GM19463 (cell line): Measurements from ENCODE around the gene USP10.

ENCODE experiments used
- ATAC-seq: cut with Tn5 transposase; IDR thresholded peaks from one replicate; pipeline ENCODE4 v1.9.1; 2021; ENCODE audit warnings: mild to moderate bottlenecking, moderate library complexity; ENCODE audit not compliant: unreplicated experiment

Gene USP10

GRCh38 chr16:84765616-84766580 is 66.1 kb downstream of the USP10 start:
- no peak for ATAC-seq

DNA sequence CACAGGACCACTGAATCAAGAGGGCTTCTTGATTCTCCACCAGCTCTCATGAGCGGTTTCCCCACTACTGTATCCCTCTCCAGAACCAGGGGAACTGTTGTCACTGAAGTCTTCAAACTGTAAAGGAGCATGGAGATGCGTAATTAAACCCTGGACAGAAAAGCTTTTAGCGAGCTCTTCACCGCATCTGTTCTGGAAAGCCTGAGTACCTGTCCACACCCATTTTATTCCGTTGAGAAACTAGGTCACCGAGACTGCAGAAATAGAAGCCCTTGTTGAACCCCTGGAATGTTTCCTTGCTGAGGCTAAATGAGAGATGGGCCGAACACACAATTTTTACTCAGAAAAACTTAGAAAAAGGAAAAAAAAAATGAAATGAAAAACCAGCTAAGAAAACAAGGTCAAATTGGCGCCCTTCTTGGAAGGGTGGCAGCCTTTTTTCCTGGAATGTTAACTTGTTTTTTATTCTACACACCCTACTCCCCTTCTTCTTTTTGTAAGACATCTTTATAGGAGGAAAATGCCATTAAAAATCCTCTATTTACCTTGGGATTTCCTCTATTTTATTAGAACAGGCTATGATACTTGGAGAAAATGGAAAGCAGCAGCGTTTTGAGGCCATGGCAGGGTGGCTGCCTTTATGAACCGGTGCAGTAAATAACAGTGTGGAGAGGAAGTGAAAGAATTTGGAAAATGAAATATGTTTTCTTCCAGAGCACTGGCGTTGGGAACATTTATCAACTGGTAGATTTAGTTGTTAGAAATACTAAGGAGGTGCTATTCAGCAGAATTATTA is 67.4 kb downstream of the USP10 start:
- no peak for ATAC-seq

DNA sequence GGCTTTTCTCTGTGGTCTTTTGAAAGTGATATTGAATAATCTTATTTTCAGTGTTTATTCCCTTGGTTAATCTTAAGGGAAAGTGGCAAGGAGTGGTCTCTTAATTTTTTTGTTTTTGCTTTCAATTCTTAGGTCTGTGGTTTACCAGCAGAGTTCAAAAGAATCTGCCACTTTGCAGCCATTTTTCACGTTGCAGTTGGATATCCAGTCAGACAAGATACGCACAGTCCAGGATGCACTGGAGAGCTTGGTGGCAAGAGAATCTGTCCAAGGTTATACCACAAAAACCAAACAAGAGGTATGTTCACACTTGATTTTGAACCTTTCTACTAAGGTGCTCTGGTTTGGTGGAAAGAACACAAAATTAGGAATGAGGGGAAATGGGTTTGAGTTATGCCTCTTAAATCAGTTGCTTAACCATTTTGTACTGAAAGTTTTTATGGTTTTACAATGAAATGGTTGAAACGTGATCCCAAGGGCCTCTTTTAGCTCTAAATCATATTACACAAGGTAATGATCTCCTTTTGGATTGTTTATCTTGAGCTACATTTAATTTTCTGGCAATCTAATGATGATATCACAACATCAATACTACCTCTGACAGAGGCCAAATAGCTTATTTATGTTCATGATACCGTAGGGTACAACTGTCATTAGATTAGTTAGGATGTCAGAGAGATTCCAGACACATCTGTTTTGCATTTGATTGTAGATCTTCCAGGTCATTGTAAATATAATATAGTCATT is 68.4 kb downstream of the USP10 start:
- ATAC-seq, result no peak

DNA sequence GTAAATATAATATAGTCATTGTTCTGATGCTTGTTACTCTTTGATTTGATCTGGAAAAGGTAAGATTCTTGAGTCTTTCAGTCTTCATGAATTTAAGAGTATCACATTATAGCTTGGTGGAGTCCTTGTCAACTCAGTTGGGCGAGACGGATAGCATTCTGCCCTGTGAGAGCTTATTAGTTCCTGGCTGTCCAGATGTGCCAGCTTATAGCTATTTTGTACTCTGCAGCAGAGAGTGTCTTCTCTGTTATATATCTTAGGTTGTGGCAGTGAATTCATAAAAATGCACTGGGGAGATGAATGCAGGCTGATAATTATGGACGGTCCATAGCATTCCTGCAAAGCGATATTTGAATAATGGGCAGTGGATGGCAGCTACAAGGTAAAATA is 69.0 kb downstream of the USP10 start:
- ATAC-seq, result no peak

DNA sequence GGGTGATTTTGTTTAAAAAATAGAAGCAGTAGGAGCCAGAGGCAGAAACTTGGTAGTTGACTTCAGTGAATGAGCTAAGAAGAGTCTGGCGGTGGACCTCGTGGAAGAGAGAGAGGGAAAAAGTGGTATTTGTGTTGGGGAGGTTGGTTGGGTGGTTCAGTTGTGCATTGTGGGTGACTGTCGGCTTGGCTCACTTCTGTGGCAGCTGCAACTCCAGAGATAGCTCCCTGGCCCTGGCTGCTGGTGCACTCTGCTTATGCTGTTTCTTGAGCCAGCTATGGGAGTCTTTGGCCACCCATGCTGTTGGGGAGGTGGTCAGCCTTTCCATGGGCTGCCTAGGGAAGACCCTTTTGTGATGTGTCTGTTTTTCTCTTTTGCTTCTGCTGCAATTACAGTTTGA is 69.6 kb downstream of the USP10 start:
- no peak for ATAC-seq

DNA sequence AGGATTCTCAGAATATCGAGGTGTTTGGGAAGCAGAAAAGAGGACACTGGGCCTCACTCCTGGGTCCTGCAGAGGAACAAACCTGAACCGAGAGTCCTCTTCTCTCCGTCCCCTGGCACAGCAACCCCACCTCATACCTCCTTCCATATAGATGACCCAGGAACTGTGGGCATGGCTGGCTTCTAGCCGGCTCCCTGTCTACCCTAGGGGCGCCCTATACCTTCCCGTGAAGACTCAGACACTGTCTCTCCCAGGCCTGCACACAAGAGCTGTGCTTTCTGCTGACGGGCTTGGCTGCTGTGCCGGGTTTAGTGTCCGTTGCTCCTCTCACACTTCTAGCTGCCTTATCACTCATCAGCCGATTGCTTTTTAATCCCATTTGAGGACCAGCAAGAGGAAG is 73.5 kb downstream of the USP10 start:
- no peak for ATAC-seq

GRCh38 chr16:84774810-84775209 is 75.0 kb downstream of the USP10 start:
- no peak for ATAC-seq

- ATAC-seq, result no peak
Measured at GRCh38 chr16:84775262-84775810, 75.5 kb downstream of the USP10 start.

GRCh38 chr16:84777435-84777834 is 77.6 kb downstream of the USP10 start:
- ATAC-seq, result no peak

GRCh38 chr16:84778720-84779119 is 78.9 kb downstream of the USP10 start:
- no peak for ATAC-seq

GRCh38 chr16:84780063-84780462 is 80.3 kb downstream of the USP10 start:
- ATAC-seq, result no peak

- ATAC-seq, result no peak
Measured at GRCh38 chr16:84780544-84781376, 81.0 kb downstream of the USP10 start.

DNA sequence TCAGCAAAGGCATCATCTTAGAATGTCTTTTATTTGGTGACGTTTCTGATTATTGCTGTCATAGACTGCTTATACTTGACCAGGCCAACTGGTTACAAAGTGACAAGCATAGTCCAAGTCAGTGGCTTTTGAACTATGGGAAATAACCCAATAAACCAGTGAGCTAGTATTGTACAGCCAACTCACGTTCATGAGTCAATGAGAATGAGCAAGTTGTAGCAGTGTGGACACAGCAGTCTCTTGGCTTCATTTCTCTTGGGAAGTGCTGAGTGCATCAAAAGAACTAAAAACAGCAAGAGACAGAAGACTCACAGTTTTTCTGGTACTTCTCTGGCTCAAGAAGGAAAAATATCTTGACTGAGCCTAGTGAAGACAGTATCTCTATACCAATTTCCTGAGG is 83.0 kb downstream of the USP10 start:
- no peak for ATAC-seq

GRCh38 chr16:84785843-84786581 is 86.2 kb downstream of the USP10 start:
- no peak for ATAC-seq

- no peak for ATAC-seq
Measured at GRCh38 chr16:84786605-84787262, 86.9 kb downstream of the USP10 start.

DNA sequence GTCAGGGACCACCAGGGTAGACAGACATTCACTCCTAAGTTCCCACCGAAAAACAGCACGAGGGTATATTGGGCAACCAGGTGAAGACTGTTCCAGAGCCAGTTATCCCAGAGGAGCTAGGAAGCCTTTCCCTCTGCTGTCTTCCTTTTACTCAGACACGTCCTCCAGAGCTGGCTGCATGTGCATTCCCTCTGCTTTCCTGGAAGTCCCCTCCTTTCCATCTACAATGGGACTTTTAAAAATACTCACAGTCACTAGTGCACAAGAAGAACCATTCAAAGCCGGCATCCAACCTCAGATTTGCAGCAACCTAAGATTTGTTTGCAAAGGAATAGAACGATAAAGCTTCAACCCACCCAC is 87.4 kb downstream of the USP10 start:
- ATAC-seq, result no peak

GRCh38 chr16:84788920-84789391 is 89.2 kb downstream of the USP10 start:
- ATAC-seq, result no peak

DNA sequence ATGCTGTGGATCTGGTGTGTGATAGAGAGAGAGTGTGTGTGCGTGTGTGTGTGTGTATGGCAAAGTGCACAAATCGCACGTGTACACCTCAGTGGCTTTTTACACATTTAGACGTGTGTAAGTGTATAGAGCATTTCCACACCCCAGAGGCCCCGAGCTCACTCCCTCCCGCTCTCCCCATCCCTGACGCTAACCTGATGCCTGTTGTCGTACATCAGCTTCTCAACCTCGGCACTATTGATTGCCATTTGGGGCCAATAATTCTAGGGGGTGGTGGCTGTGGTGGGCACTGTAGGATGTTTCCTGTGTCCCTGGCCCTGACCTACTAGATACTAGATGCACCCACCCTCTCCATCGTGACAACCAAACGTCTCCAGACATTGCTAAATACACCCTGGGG is 89.6 kb downstream of the USP10 start:
- ATAC-seq, result no peak

DNA sequence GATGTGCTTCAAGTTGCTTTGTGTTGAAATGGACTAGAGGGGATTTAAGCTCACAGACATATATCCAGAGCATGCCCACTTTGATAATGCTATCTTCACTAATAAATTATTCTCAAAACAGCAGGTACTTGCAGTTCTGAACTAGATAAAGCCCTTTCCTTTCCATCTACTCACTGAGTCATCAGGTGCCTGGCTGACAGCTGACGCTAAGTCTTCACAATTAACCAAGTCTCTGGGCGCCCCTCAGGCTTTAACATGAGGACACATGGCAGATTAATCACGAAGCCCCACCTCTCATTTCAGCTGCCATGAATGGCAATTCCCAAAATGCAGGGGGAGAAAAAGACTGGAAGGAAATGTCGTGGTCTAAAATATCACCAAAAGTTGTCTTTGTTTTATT is 90.5 kb downstream of the USP10 start:
- no peak for ATAC-seq
